ENCODE data around the gene CDC42BPA. TPM values are rescaled to one million over a fixed set of nuclear protein-coding genes. Genes with fewer than 3 reads are reported as not detected.
A peak's percentile ranks its signal among the peaks of the same experiment; 100 is the strongest.

Gene CDC42BPA
- total RNA-seq, 2 donors from 2014 or later, result 2.7 to 2.9 TPM

DNA sequence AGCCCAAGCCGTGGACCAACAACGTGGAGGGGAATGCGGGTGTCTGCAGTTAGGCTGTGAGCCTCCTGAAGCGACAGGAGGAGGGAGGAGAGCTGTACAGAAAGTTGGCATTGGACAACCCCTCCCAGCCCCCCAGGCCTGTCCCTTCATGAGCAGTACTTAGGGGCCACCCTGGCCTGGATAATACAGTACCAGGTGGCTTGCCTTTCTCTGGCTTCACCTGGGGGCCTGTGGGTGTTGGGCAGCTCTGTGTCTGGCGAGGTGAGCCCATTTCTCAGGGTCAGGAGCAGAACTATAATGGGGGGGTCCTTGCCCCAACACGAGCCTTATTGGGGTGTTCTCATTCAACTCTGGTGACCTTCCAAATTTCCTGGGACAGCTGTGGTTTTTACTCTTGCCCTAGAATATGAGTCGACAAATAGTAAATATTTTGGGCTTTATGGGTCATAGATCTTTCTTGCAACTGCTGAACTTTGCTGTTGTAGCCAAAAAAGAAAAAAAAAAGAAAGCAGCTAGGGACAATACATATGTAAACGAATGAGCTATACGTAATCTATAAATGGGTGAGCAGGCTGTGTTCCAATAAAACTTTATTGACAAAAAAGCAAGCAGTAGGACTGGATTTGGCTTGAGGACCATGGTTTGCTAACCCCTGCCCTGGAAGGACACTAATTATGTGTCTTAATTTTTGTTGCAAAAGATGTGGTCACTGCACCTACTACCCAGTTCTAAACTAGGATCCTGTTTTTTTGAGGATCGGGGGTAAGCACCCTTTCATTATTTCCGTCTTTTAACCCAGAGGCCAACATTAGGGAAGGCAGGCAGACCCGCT, 366.8 kb downstream of the CDC42BPA start:
- Mint-ChIP-seq H3K9me3 (no peaks in the 10 kb centered on the region), H3K27me3 (no peaks in the 10 kb centered on the region), H3K36me3 (ENCODE audit: low read depth) (no peaks in the 10 kb centered on the region), H3K27ac (peak overlapping the region; percentile 39), H3K4me1 (peaks cover 14% of the 10 kb centered on the region), H3K4me3 (no peak overlapping the region)
- ATAC-seq (replicated peaks), result no peak

DNA sequence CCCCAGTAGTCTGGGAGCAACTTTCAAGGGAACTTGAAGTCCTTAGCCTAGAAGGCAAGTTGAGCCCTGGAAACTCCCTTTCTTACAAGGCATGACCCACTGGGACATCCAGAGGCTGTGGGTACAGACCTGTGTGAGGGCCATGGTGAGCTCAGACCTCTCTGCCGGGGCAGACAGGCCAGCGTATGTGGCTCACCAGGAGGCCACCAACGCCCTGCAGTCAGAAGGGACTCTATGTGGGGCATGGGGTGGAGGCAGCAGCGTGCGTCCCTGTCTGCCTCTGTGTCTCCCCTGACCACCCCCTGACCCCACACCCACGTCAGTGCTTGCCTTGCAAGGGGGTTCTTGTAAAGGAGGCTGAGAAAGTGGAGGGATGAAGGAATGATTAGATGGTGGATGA, 367.4 kb downstream of the CDC42BPA start:
- no peaks in the 10 kb centered on the region for H3K9me3 Mint-ChIP-seq
- no peak overlapping the region for H3K4me3 Mint-ChIP-seq
- peaks cover 14% of the 10 kb centered on the region for H3K4me1 Mint-ChIP-seq
- peak overlapping the region; percentile 39 for H3K27ac Mint-ChIP-seq
- ATAC-seq (replicated peaks), result no peak
- no peaks in the 10 kb centered on the region for H3K27me3 Mint-ChIP-seq
- no peaks in the 10 kb centered on the region for H3K36me3 Mint-ChIP-seq (ENCODE audit: low read depth)

DNA sequence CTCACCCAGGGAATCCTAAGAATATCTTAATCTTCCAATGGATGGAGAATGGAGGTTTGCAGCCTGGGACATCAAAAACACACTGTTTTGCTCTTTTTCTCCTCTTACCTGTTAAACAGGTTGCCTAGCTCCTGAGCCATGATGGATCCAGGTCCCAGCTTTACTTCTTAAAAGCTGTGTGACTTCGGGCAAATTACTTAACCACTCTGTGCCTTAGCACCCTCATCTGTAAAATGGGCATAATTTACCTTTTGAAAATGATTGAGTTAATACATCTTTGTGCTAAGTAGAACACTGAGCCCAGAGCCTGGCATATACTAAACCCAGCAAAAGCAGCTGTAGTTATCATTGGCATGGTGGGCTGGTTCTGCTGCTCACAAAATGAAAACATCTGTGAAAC, 368.0 kb downstream of the CDC42BPA start:
- ATAC-seq (replicated peaks), result no peak
- H3K9me3 Mint-ChIP-seq, result no peaks in the 10 kb centered on the region
- no peak overlapping the region for H3K27ac Mint-ChIP-seq
- H3K27me3 Mint-ChIP-seq, result no peaks in the 10 kb centered on the region
- peaks cover 14% of the 10 kb centered on the region for H3K4me1 Mint-ChIP-seq
- no peaks in the 10 kb centered on the region for H3K36me3 Mint-ChIP-seq (ENCODE audit: low read depth)
- H3K4me3 Mint-ChIP-seq, result no peak overlapping the region

DNA sequence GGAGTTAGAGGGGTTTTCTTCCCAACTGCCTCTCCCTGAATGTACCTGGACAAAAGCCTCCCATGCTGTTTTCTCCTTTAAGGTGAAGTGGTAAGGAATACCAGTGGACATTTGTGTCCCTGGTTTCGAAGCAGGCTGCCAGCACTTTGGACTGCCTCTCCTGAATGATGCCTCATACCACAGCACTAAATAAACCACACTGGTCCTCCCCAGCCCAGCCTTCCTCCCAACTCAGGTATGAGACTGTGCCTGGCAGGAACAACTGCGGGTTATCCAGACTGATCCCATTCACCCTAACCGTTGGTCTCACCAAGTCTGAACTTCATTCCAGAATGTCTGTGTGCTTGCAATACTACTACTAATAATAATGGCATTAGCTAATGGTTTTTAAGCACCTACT, 368.9 kb downstream of the CDC42BPA start:
- ATAC-seq (replicated peaks), result no peak
- Mint-ChIP-seq H3K27ac (no peak overlapping the region), H3K36me3 (ENCODE audit: low read depth) (no peaks in the 10 kb centered on the region), H3K4me3 (no peak overlapping the region), H3K4me1 (peaks cover 9% of the 10 kb centered on the region), H3K9me3 (no peaks in the 10 kb centered on the region), H3K27me3 (no peaks in the 10 kb centered on the region)

DNA sequence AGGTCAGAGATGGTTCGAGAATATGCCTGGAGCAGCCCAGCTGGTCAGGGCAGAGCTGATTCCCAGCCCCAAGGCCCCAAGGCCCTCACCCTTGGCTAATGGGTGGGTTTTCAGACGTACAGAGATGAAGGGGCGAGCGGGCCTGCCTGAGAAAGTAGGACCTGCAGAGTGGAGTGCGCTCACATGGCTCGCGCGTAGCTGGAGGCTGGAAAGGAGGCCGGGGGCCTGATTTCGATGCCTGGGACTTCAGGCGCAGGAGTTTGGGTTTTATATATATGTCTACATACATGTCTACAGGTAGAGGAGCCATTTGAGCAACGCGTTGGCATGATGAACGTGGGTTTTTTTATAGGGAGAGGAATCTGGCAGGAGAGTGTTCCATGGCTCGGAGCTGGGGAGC, 369.3 kb downstream of the CDC42BPA start:
- no peaks in the 10 kb centered on the region for H3K9me3 Mint-ChIP-seq
- no peaks in the 10 kb centered on the region for H3K27me3 Mint-ChIP-seq
- no peaks in the 10 kb centered on the region for H3K36me3 Mint-ChIP-seq (ENCODE audit: low read depth)
- H3K4me3 Mint-ChIP-seq, result no peak overlapping the region
- no peak overlapping the region for H3K27ac Mint-ChIP-seq
- ATAC-seq (replicated peaks), result no peak
- peaks cover 12% of the 10 kb centered on the region for H3K4me1 Mint-ChIP-seq

DNA sequence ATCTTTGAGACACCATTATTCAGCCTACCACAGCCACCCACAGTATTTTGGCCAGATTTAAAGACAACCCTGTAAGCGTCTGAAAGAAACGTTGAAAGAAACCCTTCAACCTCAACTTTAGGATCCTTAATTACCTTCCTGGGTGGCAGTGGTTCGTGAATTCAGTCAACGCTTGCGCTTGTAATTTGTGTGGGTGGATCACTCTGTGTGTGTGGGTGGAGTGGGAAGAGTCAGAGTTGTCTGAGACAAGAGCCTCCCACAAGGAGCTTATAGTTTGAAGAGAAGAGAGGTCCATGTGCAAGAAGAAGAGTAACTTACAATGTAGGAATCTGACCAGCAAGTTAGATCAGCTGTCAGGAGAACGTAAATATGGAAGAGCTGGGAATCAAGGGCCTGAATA, 369.8 kb downstream of the CDC42BPA start:
- H3K27ac Mint-ChIP-seq, result peak overlapping the region; percentile 12
- H3K4me3 Mint-ChIP-seq, result no peak overlapping the region
- H3K9me3 Mint-ChIP-seq, result no peaks in the 10 kb centered on the region
- no peaks in the 10 kb centered on the region for H3K36me3 Mint-ChIP-seq (ENCODE audit: low read depth)
- peaks cover 17% of the 10 kb centered on the region for H3K4me1 Mint-ChIP-seq
- ATAC-seq (replicated peaks), result no peak
- H3K27me3 Mint-ChIP-seq, result no peaks in the 10 kb centered on the region

DNA sequence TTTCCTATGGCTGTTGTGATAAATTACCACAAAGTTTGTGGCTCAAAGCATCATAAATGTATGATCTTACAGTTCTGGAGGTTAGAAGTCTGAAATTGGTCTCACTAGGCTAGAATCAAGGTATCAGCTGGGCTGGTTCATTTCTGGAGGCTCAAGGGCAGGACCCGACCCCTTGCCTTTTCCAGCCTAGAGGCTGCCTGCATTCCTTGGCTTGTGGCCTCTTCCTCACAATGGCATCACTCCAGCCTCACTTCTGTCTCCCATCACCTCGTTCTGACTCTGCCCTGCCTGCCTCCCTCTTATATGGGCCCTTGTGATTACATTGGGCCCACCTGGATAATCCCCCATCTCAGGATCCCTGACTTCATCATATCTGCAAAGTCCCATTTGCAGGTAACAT, 370.2 kb downstream of the CDC42BPA start:
- ATAC-seq (replicated peaks), result no peak
- Mint-ChIP-seq H3K4me1 (peaks cover 21% of the 10 kb centered on the region), H3K27ac (peak overlapping the region; percentile 12), H3K4me3 (no peak overlapping the region), H3K36me3 (ENCODE audit: low read depth) (no peaks in the 10 kb centered on the region), H3K9me3 (no peaks in the 10 kb centered on the region), H3K27me3 (no peaks in the 10 kb centered on the region)

DNA sequence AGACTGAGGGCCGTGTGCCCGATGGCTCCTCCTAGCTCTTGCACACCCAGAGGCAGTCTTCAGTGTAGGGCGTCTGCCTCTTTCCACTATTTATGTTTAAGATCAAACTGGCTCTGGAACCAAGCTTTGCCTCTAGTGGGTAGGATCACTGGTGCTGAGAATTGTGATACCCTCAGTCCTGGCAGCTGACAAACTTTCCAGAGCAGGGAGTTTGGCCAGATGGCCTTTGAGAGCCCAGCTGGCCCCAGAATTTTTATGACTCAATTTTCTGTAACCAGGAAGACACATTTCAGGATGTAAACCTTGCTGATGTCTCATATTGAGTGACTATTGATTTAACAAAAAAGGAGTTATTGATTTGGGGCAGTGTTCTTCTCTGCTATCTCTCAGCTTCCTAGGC, 371.5 kb downstream of the CDC42BPA start:
- Mint-ChIP-seq H3K9me3 (no peaks in the 10 kb centered on the region), H3K27me3 (no peaks in the 10 kb centered on the region), H3K4me1 (peaks cover 30% of the 10 kb centered on the region), H3K27ac (no peak overlapping the region), H3K4me3 (no peak overlapping the region), H3K36me3 (ENCODE audit: low read depth) (no peaks in the 10 kb centered on the region)
- ATAC-seq (replicated peaks), result no peak

DNA sequence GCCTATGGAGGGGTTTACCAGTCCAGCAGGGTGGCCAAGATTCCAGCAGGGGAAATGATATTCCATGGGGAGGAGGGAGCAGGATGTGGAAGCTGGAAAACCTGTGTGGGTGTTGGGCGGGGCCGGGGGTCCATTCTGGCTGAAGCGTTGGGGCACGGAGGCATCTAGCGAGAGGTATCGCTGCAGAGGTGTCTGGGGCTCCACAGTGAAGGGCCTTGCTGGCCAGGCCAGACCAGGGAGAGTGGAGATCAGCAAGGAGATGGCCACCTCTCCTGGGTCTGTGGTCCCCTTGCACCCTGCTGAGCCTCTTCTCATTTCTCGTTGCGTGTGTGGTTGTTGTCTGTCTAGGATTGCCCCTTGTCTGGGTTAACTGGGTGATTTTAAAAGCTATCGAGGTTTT, 372.0 kb downstream of the CDC42BPA start:
- ATAC-seq (replicated peaks), result no peak
- no peaks in the 10 kb centered on the region for H3K36me3 Mint-ChIP-seq (ENCODE audit: low read depth)

DNA sequence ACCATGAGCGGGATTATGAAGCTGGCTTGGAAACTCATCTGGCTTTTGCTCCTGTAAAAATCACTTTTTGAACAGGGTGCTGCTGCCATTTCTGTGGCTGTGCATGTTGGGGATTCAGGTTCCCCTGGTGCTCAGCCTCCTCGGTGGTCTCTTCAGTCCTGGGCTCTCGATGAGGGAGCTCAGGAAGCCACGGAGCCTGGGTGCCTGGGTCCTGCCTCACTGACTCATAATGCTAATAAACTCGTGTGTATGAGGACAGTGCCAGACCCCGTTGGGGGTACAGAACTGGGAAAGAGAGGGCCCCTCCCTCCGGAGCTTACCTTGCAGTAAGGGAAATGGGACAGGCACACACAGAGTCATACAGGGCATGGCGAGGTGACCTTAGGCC, 372.4 kb downstream of the CDC42BPA start:
- Mint-ChIP-seq H3K36me3 (ENCODE audit: low read depth) (no peaks in the 10 kb centered on the region), H3K27me3 (no peaks in the 10 kb centered on the region), H3K27ac (no peak overlapping the region), H3K4me1 (peaks cover 27% of the 10 kb centered on the region), H3K9me3 (no peaks in the 10 kb centered on the region), H3K4me3 (no peak overlapping the region)
- no peak for ATAC-seq (replicated peaks)

More for the DNA sequence above, 372.0 kb downstream of the CDC42BPA start:
- H3K4me3 Mint-ChIP-seq, result no peak overlapping the region
- H3K4me1 Mint-ChIP-seq, result peaks cover 30% of the 10 kb centered on the region
- H3K27ac Mint-ChIP-seq, result no peak overlapping the region
- no peaks in the 10 kb centered on the region for H3K27me3 Mint-ChIP-seq
- H3K9me3 Mint-ChIP-seq, result no peaks in the 10 kb centered on the region

DNA sequence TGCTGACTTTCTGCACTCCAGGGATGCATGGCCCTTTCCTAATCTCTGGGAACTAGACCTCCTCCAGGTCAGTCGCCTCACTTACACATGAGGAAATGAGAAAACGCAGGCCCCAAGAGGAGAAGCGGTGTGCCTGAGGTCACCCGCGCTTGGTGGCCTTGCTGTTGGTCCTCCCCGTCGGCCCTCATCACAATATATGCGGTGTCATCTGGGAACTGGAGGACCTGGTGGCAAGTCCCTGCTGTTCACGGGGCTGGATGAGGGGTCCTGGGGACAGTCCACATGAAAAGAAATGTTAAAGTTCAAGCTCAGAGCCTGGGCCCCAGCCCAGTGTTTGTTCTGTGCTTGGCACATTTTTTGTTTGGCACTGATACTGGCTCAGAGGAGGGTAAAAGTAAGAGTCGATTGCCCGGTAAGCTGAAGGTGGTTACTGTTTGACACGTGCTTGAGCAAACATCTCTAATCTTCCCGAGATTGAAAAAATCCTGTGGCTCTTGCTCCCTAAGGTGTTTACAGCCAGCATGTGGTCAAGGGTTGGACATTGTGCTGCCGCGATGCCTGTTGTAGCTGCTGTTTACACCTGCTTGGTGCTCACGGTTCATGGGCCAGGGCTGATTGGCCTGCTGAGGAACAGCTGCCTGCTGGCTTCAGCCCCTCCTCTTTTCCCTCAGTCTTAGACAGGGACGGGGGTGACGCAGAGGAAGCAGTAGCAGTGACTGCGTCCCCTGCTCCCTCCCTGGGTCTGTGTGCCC, 373.0 kb downstream of the CDC42BPA start:
- H3K4me1 Mint-ChIP-seq, result peaks cover 26% of the 10 kb centered on the region
- H3K27me3 Mint-ChIP-seq, result no peaks in the 10 kb centered on the region
- H3K36me3 Mint-ChIP-seq (ENCODE audit: low read depth), result no peaks in the 10 kb centered on the region

DNA sequence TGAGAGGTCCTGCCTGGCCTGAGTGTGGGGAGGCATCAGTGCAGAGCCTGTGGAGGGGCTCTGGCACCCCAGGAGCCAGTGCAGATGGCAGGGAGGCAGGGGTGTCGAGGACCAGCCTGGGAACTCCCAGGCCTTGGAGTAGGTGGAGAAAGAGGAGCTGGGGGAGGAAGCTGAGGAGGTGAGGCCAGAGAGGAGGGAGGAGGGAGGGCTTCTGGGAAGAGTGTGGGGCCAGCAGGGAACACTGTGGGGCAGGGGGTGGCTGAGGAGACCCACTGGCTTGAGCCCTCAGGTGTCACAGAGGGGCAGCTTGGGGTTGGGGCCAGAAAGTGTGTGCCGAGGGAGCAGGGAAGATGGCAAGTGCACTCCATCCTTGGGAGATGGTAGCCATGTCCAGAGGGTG, 374.4 kb downstream of the CDC42BPA start:
- H3K27ac Mint-ChIP-seq, result peak overlapping the region; percentile 80
- H3K4me1 Mint-ChIP-seq, result peaks cover 27% of the 10 kb centered on the region

More for the DNA sequence above, 373.0 kb downstream of the CDC42BPA start:
- Mint-ChIP-seq H3K27ac (no peak overlapping the region), H3K4me3 (no peak overlapping the region), H3K9me3 (no peaks in the 10 kb centered on the region)
- no peak for ATAC-seq (replicated peaks)

DNA sequence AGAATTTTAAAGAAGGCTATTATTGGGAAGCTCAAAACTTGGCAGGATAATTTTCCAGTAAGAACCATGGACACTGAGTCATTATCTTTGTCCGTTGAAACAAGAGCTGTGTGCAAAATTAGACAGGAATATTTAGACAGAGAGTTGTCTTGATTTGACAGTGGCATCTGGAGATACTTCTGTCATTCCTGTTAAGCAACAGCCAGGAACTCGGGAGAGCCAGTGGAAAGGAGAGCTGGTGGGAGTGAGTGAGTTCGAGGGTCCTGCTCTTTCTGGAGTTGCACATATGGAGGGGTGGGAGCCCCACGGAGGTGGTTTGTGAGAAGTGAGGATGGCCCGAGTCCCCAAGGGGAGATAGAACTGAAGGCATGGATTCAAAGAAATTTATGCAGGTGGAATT, 375.1 kb downstream of the CDC42BPA start:
- no peak for ATAC-seq (replicated peaks)
- Mint-ChIP-seq H3K36me3 (ENCODE audit: low read depth) (no peaks in the 10 kb centered on the region), H3K4me3 (no peak overlapping the region), H3K4me1 (peaks cover 28% of the 10 kb centered on the region), H3K27me3 (no peaks in the 10 kb centered on the region), H3K9me3 (no peaks in the 10 kb centered on the region), H3K27ac (peak overlapping the region; percentile 80)

More for the DNA sequence above, 374.4 kb downstream of the CDC42BPA start:
- no peak for ATAC-seq (replicated peaks)
- Mint-ChIP-seq H3K36me3 (ENCODE audit: low read depth) (no peaks in the 10 kb centered on the region), H3K9me3 (no peaks in the 10 kb centered on the region), H3K4me3 (no peak overlapping the region), H3K27me3 (no peaks in the 10 kb centered on the region)

DNA sequence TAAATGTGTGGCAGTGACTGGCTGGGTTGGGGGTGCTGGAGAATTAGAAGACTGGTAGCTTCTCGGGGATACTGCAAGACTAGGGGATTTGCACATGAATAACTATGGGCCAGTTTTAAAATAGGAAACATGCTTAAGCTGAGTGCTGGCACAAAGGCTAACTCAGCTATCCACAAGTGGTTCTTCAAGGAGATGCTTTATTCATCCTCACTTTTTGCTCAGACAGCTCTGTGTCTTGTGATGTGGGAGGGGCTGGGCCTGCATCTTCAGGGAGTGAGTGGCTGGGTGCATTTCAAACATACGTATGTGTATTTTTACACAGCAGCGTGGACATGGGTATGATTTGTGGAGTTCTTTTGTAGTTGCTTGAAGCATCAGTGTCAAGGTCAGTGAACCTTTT, 375.9 kb downstream of the CDC42BPA start:
- H3K4me3 Mint-ChIP-seq, result peak overlapping the region; percentile 87
- no peak for ATAC-seq (replicated peaks)
- no peak overlapping the region for H3K27ac Mint-ChIP-seq

DNA sequence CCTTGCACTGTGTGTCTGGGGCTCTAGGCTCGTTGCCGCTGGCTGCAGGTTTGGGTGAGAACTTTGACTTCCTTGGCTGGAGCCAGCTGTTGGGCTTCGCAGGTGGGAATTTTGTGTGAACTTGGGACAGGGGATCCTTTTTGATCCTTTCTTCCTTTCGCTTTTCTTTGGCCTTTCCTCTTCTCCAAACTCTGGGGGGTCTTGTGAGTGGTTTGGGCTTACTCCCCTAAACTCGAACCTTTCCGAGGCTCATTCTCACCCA, 377.6 kb downstream of the CDC42BPA start:
- H3K9me3 Mint-ChIP-seq, result no peaks in the 10 kb centered on the region
- ATAC-seq (replicated peaks), result no peak
- no peaks in the 10 kb centered on the region for H3K36me3 Mint-ChIP-seq (ENCODE audit: low read depth)
- H3K27me3 Mint-ChIP-seq, result no peaks in the 10 kb centered on the region
- peak overlapping the region; percentile 87 for H3K4me3 Mint-ChIP-seq
- peaks cover 28% of the 10 kb centered on the region for H3K4me1 Mint-ChIP-seq
- peak overlapping the region; percentile 94 for H3K27ac Mint-ChIP-seq

More for the DNA sequence above, 375.9 kb downstream of the CDC42BPA start:
- H3K36me3 Mint-ChIP-seq (ENCODE audit: low read depth), result no peaks in the 10 kb centered on the region
- peaks cover 28% of the 10 kb centered on the region for H3K4me1 Mint-ChIP-seq
- H3K9me3 Mint-ChIP-seq, result no peaks in the 10 kb centered on the region
- no peaks in the 10 kb centered on the region for H3K27me3 Mint-ChIP-seq

All from activated T-helper 17 cell treated with anti-CD3 and anti-CD28 coated beads, Interleukin-2, amount 50 U/mL, for 72 hours (primary cell).